ENCODE results near the gene CSRP2.

GRCh38 chr12:76925135-76925534, 46.3 kb upstream of the CSRP2 start:
- TF ChIP-seq CTCF (IDR thresholded peaks at IDR 0.05) (no peak), POLR2A (IDR thresholded peaks at IDR 0.05) (no peak), POLR2AphosphoS5 (IDR thresholded peaks at IDR 0.05) (no peak), EP300 (IDR thresholded peaks at IDR 0.05) (no peak)

Measured in suprapubic skin (tissue), 4 donors.